Ramos (cell line): ENCODE results near the gene PID1.

ENCODE experiments used
- in situ Hi-C: fragments of 300-500 bp; cut with MboI; formaldehyde crosslinking; loops from one replicate; pipeline ENCODE4 v1.14.3; 2022; ENCODE audit warnings: low sequenced_read_pairs; ENCODE audit not compliant: unreplicated experiment

The PID1 gene

DNA sequence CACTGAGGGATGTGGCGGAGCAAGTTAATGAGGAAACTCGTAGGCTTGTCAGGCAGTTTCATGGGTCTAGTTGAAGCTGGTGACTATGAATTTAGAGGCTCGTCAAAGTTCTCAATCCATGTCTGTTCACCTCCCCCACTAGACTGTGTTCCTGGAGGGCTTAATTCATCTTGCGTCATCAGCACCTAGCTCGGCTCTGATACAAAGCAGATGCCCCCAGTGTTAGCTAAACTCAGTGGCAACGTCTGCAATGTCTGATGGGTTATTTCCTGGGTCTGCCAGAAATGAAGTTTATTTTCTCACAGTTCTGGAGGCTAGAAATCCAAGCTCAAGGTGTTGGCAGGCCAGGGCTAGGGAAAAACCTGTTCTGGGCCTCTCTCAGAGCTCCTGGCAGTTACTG lies 140.6 kb downstream of the PID1 start:
- in situ Hi-C loops, result no loop called here

DNA sequence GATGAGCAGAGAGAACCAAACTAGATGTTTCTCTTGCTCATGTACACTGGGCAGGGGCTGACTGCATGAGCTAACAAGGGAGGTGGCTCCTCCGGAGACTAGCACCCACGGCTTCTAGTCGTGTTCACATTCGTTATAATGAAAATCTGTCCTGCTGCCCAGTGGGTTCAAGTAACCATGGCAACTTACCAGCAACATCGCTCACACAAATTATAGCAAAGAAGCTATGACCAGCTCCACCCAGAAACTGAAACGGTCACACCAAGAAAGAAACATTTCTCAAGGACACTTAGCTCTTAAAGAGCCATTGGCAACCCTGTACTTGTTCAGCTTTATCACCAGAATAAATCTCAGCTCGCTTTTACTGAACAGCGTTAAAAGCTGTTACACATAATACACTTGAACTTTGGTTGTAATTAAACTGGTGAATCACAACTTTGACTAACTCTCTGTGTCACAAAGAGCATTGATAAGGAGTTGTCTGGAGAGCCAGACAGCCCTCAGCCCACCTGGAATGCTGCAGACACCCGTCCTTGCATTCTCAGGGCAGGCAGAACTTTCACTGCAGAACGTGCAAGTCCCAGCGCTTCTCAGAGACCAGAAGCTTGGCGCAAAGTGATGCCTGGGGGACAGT lies 141.2 kb downstream of the PID1 start:
- in situ Hi-C loops, result no loop called here

DNA sequence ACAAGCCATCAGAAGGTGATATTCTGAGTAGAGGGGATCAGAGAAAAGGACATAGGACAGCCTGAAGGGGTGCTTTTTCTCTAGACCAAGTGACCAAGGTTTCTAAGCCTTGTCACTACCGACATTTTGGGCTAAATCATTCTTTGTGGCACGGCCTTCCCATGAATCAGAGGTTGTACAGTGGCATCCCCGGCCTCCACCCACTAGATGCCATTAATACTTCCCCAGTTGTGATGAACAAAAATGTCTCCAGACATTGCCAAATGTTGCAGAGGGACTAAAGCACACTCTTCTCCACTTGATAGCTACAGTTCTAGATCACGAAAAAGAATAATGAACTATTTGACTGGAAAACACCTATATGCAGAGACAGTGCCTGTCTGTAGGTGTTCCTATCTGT lies 143.6 kb downstream of the PID1 start:
- in situ Hi-C loops, result no loop called here

DNA sequence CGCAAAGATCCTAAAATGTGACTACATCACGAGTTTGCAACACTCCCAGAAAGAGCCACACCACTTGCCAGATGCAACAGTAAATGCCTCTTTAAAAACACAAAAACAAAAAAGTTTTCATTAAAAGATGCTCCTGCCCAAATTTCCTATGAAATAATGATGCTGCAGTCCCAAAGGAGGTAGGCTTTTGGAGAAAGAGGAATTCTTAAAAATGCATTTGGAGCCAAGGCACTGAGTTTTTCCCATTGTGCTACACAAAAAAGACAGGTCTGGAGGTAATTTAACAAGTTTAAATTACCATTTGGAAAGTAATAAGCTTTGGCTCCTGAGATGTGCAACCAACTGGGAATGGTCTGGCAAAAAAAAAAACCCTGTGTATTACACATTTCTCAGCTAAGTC lies 145.0 kb downstream of the PID1 start:
- in situ Hi-C loops, result no loop called here

DNA sequence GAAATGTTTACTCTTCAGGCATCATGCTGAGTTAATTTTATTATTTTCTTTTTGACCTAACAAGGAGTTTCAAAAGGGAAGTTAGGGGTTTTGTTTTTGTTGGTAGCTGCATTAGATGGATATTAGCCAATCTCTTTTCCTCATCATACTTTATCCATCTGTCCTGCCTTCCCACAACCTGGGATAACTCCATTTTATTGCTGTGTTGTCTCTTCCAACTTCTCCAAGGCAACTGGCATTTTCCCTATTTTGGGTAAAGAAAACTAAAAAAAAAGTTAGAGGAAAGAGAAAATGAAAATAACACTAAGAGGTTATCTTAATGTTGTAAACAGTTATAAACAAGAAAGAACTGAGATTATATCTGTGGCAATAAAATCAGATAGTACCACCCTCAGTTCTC lies 147.0 kb downstream of the PID1 start:
- in situ Hi-C loops, result no loop called here

DNA sequence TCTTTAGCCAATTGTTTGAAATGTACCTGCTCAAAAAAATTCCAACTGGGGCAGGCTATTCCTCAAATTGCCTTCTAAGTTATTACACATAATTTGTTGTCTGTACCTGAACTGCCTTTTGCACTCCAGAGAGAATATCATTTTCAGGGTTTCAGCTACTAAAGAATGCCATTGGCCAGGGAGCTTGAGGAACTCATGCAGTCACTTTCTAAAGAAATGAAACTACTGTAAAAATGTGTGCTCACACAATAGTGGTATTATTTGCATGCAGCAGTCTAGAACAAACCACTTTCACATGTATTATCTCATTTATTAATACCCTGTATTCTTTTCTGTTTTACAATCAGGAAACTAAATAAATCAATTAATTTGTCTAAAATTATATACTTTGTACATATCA lies 152.2 kb downstream of the PID1 start:
- in situ Hi-C loops, result no loop called here

DNA sequence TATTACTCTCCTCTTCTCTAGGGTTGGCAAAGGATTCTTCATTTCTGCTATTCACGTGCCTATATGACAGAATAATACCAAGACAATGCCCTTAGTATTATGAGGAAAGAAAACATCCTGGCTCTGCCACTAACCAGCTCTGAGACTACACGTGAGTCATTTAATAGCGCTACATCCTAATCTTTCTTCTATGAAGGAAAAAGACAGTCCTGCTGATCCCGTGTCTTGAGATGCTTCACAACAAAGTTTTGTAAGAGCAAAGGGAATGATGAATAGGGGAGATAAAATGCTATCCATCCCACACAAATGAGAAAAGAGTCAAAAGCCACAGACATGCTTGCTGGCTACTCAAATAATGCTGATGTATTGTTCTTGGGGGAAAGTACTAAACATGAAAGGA lies 152.8 kb downstream of the PID1 start:
- in situ Hi-C loops, result no loop called here

DNA sequence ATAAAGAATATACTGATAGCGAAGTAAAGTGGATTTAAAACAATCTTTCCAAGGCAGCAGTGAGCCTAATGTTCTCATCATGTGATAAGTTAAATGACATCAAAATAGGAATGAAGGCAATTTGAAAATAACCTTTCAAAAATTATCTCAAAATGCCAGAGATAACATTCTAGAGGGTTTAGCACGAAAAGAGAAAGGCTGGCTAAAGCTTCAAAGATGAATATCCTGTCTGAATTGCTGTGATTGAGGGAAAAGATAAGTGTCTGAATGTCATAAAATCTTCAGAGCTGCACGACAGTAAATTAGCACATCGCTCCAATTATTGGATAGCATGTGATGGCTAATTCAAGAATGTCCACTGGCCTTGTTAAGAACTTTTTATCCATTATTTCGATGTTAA lies 159.3 kb downstream of the PID1 start:
- in situ Hi-C loops, result no loop called here

DNA sequence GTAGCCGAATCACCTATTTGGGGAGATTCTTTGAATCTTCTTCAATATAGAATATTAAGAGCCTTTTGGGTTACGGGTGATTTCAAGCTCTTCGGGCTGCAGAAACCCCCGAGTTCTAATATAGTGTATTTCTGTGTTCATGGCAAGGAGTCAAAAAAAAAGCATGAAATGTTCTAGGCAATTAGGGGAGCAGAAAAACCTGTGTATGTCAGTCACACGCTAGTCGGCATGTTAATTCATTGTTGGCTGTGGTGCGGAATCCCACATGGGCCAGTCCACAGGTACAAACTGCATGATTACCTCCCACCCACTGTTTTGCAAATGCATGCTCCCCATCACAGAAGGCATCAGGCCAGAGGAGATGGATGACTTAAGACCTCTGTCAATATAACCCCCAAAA lies 161.9 kb downstream of the PID1 start:
- in situ Hi-C loops, result no loop called here

DNA sequence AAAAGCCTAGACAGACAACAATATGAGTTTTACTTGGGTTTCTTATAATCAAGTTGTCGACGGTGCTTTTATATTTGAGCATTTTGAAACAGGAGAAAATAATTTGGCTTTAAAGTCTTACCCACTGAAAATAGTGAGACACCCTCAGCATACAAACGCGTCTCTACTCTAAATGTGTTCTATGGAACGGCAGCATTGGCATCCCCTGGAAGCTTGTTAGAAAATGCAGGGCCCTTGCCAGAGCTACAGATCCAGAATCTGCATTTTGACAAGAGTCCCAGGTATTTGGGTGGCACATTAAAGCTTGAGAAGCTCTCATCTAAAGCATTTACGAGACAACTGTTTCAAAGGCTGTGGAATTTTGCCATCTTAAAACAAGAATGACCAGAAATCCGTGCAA lies 163.5 kb downstream of the PID1 start:
- in situ Hi-C loops, result no loop called here

DNA sequence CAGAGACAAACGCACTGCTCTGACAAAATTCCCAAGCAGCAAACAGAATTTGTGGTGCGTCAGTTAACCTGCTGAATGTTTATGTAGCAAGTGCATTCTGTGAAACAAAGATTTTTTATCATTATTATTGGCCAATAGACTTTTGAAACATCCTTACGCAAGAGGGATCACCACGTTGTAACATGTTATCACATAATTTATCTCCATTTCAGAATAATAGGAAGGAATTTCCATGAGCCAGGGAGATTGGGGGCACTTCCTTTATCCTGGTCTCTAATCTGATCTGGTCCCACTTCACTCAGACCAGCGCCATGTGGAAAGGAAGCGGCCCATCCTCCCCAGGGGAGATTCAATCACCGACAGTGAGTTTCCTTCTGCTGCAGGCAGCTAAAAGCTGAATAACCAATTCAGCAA lies 166.1 kb downstream of the PID1 start:
- in situ Hi-C loops, result no loop called here

DNA sequence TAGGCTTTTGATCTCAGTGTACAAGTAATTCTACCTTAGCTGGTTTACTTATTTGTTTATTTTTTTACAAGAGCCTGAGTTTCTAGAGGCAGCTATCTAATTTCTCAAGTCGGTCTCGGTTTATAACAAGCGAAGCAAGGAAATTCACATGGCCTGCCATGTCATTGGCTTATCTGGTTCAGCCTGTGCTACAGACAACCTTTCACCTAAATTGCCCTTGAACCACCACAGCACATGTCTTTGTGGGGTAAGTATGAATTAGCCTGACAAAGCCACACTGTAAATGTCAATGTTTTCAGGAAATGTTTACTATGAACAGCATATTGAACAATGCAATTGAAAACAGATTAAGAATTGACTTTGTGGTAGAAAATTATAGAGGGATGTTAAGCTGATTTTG lies 167.1 kb downstream of the PID1 start:
- in situ Hi-C loops, result no loop called here

DNA sequence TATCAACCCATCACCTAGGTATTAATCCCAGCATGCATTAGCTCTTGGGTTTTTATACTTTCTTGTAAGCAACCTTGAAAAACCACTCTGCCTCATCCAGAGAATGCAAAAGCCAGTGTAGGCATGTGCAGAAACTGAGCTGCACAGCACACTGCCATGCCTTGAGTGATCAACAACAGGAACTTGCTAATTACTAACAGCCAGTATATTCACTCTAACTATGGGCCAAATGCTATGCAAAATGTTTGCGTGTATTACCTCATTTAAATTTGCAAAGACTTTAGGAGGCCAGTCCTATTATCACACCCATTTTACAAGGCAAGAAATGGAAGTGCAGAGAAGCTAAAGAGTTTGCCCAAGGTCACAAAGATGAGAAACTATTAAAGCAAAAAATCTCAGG lies 169.8 kb downstream of the PID1 start:
- in situ Hi-C loops, result no loop called here

DNA sequence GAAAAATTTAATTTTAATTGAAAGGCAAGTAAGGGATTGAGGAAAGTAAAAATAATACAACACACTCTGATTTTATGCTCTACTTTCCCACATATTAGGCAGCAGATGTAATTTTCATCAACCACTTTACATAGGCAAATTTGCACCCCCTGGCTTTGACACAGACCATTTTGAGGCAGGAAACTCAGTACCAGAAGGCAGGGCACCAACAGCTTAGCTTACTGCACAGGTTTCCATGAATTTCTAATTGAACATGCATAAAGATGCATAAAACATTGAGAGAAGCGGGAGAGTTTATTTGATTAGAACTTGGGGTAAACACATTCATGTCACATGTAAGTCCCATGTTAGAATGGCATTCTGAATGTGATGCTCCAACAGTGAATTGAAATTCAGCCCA lies 171.9 kb downstream of the PID1 start:
- in situ Hi-C loops, result no loop called here

DNA sequence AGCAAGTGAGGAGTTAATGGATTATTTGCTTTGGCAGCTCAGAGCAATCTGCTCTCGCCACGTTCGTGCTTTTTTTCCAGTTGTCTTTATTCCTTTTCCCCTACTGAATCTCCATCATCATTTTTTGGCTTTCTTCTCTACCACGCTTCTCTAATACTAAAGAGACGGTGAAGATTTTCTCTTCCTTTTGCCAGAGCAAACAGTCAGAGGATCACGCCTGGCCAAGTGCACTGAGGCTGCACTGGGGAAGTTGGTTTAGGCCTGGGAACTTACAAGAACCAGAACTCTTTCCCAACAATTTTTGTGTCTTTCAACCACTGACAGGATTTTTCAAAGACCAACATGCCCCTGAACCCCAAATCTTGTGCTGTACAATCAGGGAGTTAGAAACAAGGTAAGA lies 172.3 kb downstream of the PID1 start:
- in situ Hi-C loops, result no loop called here

DNA sequence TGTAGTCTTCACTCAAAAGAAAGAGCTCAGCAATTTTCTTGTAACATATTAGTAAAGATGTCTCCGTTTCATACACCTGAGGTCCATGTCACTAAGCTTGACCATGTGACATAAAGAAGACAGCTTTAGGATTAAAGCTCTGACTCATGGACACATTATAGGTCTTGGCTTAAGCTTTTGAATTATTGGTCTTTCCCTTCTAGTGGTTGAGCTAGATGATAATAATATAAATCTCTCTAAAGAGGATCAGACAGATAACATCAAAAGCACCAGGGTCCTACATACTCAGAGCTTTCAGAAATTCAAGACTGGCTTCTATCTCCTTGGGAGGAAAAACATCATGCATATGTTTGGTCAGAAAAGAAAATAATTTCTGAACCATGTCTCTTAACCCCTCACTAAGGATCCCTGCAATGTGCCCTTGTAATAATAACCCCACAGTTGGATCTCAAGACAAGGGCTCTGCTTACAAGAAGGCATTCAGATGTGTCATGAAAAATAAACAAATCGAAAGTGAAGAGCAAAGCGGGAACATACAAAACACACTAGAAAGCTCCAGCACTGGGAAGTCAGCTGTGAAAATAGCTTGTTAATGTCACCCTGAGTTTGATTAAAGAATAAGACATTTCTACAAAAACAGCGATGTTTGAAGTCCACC lies 174.5 kb downstream of the PID1 start:
- in situ Hi-C loops, result no loop called here

DNA sequence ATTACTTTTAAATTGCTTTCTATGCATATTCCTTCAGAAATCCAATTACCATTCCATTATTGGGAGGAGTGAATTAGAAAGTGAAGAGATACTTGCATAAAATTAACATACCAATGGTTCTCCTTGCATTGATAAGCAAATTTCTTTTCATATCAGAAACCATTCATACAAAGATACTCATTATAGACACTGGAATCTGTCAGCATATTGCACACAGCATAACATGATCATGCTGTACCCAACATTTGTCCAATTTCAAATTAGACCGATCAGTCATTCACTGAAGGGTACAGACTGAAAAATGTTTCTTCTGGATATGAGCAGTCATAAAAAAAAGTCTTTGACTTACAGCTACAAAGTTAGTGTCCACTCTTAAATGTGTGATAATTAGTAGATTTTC lies 175.6 kb downstream of the PID1 start:
- in situ Hi-C loops, result no loop called here

DNA sequence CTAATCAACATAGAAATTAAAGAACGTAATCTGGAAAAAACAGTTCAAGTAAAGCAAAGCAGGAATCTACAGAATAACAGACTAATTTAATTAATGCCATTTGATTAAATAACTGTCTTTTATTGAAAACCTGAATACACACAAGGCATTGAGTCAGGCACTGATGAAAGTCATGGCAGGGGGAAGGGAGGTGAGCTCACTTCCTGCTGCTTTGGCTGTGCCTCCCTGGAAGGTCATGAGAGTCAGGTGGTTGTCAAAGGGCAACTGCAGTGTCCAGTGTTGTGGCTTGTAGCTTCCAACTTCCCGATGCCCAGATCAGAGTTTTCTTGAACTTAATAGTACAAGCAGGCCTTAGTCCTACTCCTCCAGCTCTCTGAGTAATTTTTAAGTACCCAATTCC lies 180.9 kb downstream of the PID1 start:
- in situ Hi-C loops, result no loop called here

DNA sequence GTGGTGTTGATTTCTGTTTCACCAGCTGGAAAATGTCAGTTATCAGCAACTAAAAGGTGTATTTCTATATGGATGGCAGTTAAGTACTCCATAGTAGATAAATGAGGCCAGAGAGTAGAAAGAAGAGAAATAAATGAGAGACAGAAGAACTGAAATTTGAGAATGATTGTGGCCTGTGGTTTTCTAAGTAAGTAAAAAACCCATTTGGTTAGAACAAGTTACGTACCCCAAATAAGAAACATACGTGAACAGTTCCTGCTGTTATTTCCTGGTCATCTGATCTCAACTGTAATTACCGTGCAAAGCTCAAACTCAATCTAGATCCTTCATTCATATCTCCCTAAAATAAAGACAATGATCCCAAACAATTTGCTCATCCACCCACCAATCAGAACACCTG lies 181.3 kb downstream of the PID1 start:
- in situ Hi-C loops, result no loop called here

DNA sequence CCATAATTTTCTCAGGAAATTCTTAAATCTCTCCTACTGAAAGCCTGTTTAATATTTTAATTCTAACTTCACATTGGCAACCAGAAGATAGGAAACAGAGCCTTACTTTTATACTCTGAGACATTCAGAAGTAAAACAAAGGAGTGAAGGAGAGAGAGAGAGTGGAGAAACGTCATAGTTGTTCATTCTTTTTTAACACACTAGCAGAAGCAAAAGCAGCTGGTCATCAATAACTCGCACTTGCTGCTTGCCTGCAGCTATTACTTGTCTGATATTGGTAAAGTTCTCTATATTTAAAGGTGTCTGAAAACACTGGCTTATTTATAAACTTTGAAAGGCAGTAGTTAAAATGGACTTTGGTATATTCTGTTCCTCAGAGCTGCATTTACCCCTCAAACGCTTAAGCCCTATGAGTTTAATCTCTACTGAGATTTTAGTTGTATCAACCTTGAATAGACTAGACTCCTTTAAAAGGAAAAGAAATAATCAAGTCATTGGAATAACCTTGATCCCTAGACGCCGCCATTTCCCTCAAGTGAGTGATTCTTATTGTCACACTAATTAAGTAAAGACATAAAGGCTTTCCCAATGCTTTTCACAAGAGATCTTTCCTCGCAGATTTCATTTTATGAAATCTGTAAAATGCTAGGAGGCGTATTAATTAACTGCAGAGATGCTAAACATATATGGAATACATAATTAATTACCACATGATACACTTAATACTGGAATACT lies 182.0 kb downstream of the PID1 start:
- in situ Hi-C loops, result no loop called here

DNA sequence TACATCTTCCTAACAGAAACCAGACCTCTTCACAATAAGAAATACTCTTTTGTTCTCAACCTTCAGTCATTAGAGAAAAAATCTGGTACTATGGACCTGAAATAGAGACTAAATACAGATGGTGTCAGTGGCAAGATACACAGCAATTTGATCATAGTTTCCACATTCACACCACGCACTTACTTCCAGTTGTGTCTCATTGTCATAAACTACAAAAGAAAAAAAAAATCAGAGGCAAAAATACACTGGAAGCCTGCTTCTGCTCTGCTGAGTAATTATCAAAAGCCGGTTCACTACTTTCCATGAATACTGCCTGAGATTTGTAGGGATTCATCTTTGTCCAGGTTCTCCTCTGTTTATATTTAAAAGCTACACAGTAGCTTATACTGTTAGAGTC lies 182.6 kb downstream of the PID1 start:
- in situ Hi-C loops, result no loop called here
